Kidney capillary endothelial cell (primary cell): ENCODE results near the gene HSFX1.
"Not testable (repeated sequence)": the region's sequence is repeated elsewhere in the genome, so short reads cannot be mapped to it uniquely, and the experiment has no call there.

Experiments
- DNase-seq: peaks from one replicate; pipeline ENCODE4 v3.0.0-alpha.2; 2018; ENCODE audit warnings: low spot score

HSFX1 gene, protein sequence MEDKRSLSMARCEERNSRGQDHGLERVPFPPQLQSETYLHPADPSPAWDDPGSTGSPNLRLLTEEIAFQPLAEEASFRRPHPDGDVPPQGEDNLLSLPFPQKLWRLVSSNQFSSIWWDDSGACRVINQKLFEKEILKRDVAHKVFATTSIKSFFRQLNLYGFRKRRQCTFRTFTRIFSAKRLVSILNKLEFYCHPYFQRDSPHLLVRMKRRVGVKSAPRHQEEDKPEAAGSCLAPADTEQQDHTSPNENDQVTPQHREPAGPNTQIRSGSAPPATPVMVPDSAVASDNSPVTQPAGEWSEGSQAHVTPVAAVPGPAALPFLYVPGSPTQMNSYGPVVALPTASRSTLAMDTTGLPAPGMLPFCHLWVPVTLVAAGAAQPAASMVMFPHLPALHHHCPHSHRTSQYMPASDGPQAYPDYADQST

DNA sequence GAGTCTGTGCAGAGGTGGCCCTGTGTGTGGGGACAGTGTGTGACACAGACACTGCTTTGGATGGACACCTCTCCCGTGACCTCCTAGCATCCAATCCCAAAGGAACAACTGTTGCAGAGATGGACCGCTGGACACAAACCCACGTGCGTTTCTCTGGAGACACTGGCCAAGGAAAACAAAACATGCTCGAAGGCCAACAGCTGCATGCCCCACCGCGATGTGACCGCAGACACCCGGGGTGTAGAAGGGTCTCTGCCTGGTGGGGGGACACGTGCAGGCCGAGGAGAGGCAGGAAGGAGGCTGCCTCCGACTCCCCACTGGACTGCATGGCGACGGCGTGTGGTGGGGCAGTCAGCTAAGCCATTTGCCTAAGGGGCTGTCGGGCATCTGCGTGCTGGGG, at the start of gene HSFX1:
Gene HSFX1 (plus strand): TSS at position 301 of the 400 bp plus-strand sequence. CDS start 614 bp downstream, outside the sequence.
- DNase-seq = not testable (repeated sequence)

GRCh38 chrX:149727308-149727707, 46.6 kb upstream of the HSFX1 start:
- DNase-seq = not testable (repeated sequence)

GRCh38 chrX:149742269-149742668, 31.6 kb upstream of the HSFX1 start:
- DNase-seq = not testable (repeated sequence)

- not testable (repeated sequence) for DNase-seq
Measured at GRCh38 chrX:149746390-149747007, 27.4 kb upstream of the HSFX1 start.

DNA sequence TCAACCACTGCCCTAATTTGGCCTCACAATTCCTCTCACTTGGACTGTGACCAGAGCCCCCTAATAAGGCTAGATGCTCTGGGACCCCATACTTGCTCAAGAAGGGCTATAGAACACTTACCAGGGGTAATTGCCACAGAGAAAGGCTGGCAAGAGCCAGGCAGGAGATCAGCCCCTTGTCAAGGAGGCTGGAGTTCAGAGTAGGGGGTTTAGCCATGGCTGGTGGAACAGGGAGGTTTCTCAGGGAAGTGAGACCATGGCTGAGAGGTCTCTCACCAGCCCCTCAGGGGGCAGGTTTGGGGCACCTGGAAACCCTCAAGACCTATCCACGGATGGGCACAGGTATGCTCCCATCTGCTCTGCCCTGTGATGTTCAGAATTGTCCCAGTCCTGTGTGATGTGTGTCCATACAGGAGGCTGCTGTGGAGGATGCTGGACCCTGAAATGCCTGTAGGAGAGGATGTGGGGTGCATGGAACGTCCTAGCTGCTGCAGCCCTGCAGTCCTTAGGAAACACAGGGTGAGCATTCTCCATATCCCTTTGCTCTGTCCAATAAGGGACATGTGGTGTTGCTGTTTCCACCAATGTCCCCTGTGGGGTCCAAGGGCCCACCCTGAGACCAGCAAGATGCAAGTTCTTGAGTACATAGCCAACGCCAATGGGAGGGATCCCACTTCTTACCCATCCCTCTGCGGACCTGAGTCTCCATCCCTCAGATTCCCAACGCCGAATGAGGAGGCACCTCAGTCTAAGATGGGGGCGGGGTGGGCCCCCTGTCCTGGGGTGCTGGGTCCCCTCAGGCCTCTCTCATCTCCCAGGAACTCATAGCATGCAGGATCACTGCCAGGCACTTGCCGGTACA, 16.4 kb upstream of the HSFX1 start:
- DNase-seq = no peak

- DNase-seq = no peak
Measured at GRCh38 chrX:149758068-149758714, 15.7 kb upstream of the HSFX1 start.

DNA sequence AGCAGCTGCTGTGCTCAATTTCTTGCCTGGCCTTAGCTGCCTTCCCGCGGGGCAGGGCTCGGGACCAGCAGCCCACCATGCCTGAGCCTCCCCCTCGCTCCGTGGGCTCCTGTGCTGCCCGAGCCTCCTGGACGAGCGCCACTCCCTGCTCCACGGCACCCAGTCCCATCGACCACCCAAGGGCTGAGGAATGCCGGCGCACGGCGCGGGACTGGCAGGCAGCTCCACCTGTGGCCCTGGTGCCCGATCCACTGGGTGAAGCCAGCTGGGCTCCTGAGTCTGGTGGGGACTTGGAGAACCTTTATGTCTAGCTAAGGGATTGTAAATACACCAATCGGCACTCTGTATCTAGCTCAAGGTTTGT, 15.2 kb upstream of the HSFX1 start:
- DNase-seq = not testable (repeated sequence)

DNA sequence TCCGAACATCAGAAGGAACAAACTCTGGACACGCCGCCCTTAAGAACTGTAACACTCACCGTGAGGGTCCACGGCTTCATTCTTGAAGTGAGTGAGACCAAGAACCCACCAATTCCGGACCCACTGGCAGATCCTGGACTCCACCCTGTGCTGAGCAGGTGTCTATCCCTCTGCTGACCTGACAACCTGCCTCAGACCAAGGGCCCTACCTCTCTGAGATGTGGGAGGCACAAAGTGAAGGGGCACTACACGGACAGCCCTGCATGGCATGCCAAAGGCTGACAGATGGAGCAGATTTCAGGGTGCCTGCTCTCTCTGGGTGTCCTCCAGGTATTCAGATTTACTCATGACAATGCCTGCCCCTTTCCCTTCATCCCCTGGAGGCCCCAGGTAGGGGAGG, 14.0 kb upstream of the HSFX1 start:
- no peak for DNase-seq

GRCh38 chrX:149760965-149761364, 12.9 kb upstream of the HSFX1 start:
- no peak for DNase-seq

GRCh38 chrX:149761858-149762674, 11.8 kb upstream of the HSFX1 start:
- not testable (repeated sequence) for DNase-seq

DNA sequence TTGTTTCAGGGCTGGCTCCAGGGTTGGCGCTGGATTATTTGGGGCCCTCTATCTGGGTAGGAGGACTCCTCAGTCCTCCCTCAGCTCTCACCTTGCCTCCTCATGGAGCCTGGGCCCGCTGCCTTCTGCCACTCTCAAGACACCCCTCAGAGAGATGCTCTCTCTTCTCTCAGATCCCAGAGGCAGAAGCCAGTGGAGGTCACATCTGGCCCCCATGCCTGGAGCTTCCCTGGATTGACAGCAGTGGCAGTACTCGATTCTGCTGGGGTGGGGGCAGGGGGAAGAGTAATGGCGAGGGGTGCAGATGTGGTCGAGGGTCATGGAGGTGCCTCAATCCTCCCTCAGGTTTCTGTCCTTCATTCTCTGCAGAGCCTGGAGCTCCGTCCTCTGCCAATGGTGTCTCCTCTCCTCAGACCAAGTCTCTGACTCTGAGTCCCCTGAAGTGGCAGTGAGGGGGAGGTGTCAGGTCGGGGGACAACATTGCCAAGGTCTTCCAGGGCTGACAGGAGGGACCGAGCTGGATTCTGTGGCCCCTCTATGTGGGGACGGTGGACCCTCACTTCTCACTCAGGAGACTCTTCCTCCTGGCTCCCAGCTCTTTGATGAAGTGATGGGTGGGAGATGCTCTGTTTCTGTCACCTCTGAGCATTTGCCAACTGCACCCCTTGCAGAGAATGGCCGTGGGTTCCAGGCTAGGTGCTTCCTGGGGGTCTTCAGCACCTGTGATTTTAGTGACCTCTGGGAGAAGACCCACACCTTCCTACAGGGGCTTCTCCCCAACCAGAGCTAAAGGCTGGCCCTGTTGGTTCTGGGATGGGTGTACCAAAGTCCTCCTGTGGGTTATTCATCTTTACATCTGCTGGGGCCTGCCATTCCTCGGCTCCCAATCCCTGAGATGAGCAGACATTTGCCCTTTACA, 10.9 kb upstream of the HSFX1 start:
- DNase-seq = no peak

DNA sequence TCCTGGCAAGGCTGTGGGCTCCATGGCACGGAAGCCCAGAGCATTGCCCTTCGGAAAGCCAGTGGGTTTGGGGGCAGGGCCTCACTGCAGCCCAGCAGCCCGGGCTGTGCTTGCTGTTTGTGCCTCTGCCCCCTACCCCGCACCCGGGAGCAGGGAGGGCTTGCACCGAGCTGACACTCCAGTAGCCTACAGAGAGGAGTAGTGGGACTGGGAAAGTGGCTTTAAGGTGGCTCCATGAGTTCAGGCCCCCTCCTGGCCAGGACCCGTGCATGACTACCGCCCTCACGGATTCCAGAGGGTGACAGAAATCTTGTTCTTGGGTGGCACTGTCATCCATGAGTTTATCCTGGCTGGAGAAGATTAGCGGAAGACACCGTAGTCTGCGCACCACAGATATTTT, 3.5 kb upstream of the HSFX1 start:
- not testable (repeated sequence) for DNase-seq

- not testable (repeated sequence) for DNase-seq
Measured at GRCh38 chrX:149773026-149773425, 842 bp upstream of the HSFX1 start.

- not testable (repeated sequence) for DNase-seq
Measured at GRCh38 chrX:149777999-149778398, 4.1 kb downstream of the HSFX1 start.

GRCh38 chrX:149781727-149782126, 7.9 kb downstream of the HSFX1 start, which contains the start of gene MAGEA9:
Gene MAGEA9 (plus strand): TSS chrX:149781930. CDS start chrX:149786211, 4,281 bp downstream.
- DNase-seq = not testable (repeated sequence)

GRCh38 chrX:149795531-149795930, 21.7 kb downstream of the HSFX1 start:
- DNase-seq = not testable (repeated sequence)

GRCh38 chrX:149799095-149799714, 25.3 kb downstream of the HSFX1 start:
- no peak for DNase-seq

GRCh38 chrX:149799938-149800337, 26.1 kb downstream of the HSFX1 start:
- no peak for DNase-seq

- no peak for DNase-seq
Measured at GRCh38 chrX:149803458-149804062, 29.7 kb downstream of the HSFX1 start.
